Liver (tissue), 9 donors: Measurements from ENCODE around the gene WNK2. TPM values are rescaled to one million over a fixed set of nuclear protein-coding genes. Genes with fewer than 3 reads are reported as not detected.

Experiments used
- DNase-seq: peaks from one replicate; pipeline ENCODE4 v3.0.0-alpha.2; 2017; ENCODE audit warnings: low spot score
- H3K27ac ChIP-seq, 2 donors: one replicate each; pipeline ENCODE4 v1.7.0; 2013; ENCODE audit warnings: inconsistent platforms in 2 of 2, low read length in 2 of 2, control low read depth in 1 of 2, low read depth in 1 of 2, mild to moderate bottlenecking in 1 of 2
- H3K27me3 ChIP-seq, 4 donors: one replicate each; pipeline versions ENCODE4 v1.6.1 to v1.7.0; 2013; ENCODE audit warnings: low read length in 3 of 4, inconsistent platforms in 1 of 4, mild to moderate bottlenecking in 1 of 4, moderate library complexity in 1 of 4; ENCODE audit not compliant: control insufficient read depth in 4 of 4, insufficient read depth in 4 of 4
- H3K36me3 ChIP-seq, 4 donors: one replicate each; pipeline versions ENCODE4 v1.6.1 to v1.7.0; 2013; ENCODE audit warnings: low read length in 3 of 4, mild to moderate bottlenecking in 3 of 4, low read depth in 1 of 4, moderate library complexity in 1 of 4; ENCODE audit not compliant: control insufficient read depth in 4 of 4, insufficient read depth in 3 of 4
- H3K4me1 ChIP-seq, 4 donors: one replicate each; pipeline versions ENCODE4 v1.6.1 to v1.7.0; 2013; ENCODE audit warnings: low read length in 3 of 4, mild to moderate bottlenecking in 3 of 4, moderate library complexity in 1 of 4; ENCODE audit not compliant: control insufficient read depth in 4 of 4, insufficient read depth in 4 of 4
- H3K4me3 ChIP-seq, 3 donors: one replicate each; pipeline versions ENCODE4 v1.6.1 to v1.7.0; 2013; ENCODE audit warnings: low read length in 3 of 3, control low read depth in 1 of 3, low read depth in 1 of 3, mild to moderate bottlenecking in 1 of 3
- H3K9ac ChIP-seq, 2 donors: one replicate each; pipeline ENCODE4 v1.7.0; 2013; ENCODE audit warnings: low read length in 2 of 2, mild to moderate bottlenecking in 2 of 2, moderate library complexity in 2 of 2, control low read depth in 1 of 2, low read depth in 1 of 2
- H3K9me3 ChIP-seq, 4 donors: one replicate each; pipeline versions ENCODE4 v1.6.1 to v1.7.0; 2013; ENCODE audit warnings: low read length in 3 of 4; ENCODE audit not compliant: control insufficient read depth in 4 of 4
- EGR1 ChIP-seq, 2 donors: IDR thresholded peaks; 2 replicates each; pipeline ENCODE4 v1.6.1; 2016 to 2018; ENCODE audit warnings: antibody characterized with exemption in 2 of 2, low read depth in 2 of 2
- FOXA1 ChIP-seq: IDR thresholded peaks from 2 replicates; pipeline ENCODE4 v1.6.1; 2016; ENCODE audit warnings: antibody characterized with exemption
- GABPA ChIP-seq, 2 donors: IDR thresholded peaks in 1 of 2; conservative IDR thresholded peaks in 1 of 2; 2 replicates each; pipeline ENCODE4 v1.6.1; 2016; ENCODE audit warnings: antibody characterized with exemption in 2 of 2, mild to moderate bottlenecking in 1 of 2, moderate library complexity in 1 of 2
- HNF4A ChIP-seq, 2 donors: conservative IDR thresholded peaks; 2 replicates each; pipeline ENCODE4 v1.6.1; 2016; ENCODE audit warnings: antibody characterized with exemption in 2 of 2, mild to moderate bottlenecking in 2 of 2
- HNF4G ChIP-seq: IDR thresholded peaks from 2 replicates; pipeline ENCODE4 v1.6.1; 2016; ENCODE audit warnings: antibody characterized with exemption
- JUND ChIP-seq, 2 donors: IDR thresholded peaks; 2 replicates each; pipeline ENCODE4 v1.6.1; 2016; ENCODE audit warnings: antibody characterized with exemption in 2 of 2
- NR2F2 ChIP-seq: IDR thresholded peaks from 2 replicates; pipeline ENCODE4 v1.6.1; 2016; ENCODE audit warnings: antibody characterized with exemption
- RAD21 ChIP-seq, 2 donors: IDR thresholded peaks; 2 replicates each; pipeline ENCODE4 v1.6.1; 2016; ENCODE audit warnings: antibody characterized with exemption in 2 of 2, mild to moderate bottlenecking in 2 of 2
- RXRA ChIP-seq, 2 donors: IDR thresholded peaks; 2 replicates each; pipeline ENCODE4 v1.6.1; 2017 to 2018; ENCODE audit warnings: antibody characterized with exemption in 2 of 2, mild to moderate bottlenecking in 1 of 2
- YY1 ChIP-seq: IDR thresholded peaks from 2 replicates; pipeline ENCODE4 v1.6.1; 2016; ENCODE audit warnings: antibody characterized with exemption, mild to moderate bottlenecking
- WGBS: extraction: QIAGEN DNeasy Blood & Tissue Kit; methylation state at CpG from one replicate; pipeline ENCODE4 v1.1.7; 2013; 5-methylcytosine and 5-hydroxymethylcytosine counted together
- polyA plus RNA-seq, 2 donors: library from polyadenylated mRNA; stranded (reverse) in 1 of 2; unstranded in 1 of 2; fragments of 200-250 nt in 1 of 2; fragments of >200 nt in 1 of 2; fragmentation: Nextera tagmentation in 1 of 2; extraction: Ambion mirVana in 1 of 2; gene quantifications; one replicate each; pipeline versions ENCODE4 v1.2.1 to v1.2.3, GENCODE V29; 2013 to 2015
- total RNA-seq, 2 donors: library from RNA; depleted of rRNA; stranded (reverse); fragments of >200 nt; gene quantifications; one replicate each; pipeline ENCODE4 v1.2.3, GENCODE V29; 2014
- TF ChIP-seq, protein P1 (sequence below): IDR thresholded peaks from 2 replicates; pipeline ENCODE4 v1.6.1; 2016; ENCODE audit warnings: antibody characterized with exemption, mild to moderate bottlenecking
- TF ChIP-seq, protein P2 (sequence below): fragments of 150-350 bp; IDR thresholded peaks from 2 replicates; pipeline ENCODE4 v1.5.1; 2017; ENCODE audit warnings: improper control_type of control experiment, low read depth, low read length; ENCODE audit not compliant: missing input control
- TF ChIP-seq, protein P3 (sequence below): IDR thresholded peaks from 2 replicates; pipeline ENCODE4 v1.6.1; 2016; ENCODE audit warnings: antibody characterized with exemption
- TF ChIP-seq, protein P4 (sequence below): IDR thresholded peaks from 2 replicates; pipeline ENCODE4 v1.6.1; 2016; ENCODE audit warnings: antibody characterized with exemption
- TF ChIP-seq, protein P5 (sequence below): IDR thresholded peaks from 2 replicates; pipeline ENCODE4 v1.6.1; 2016; ENCODE audit warnings: antibody characterized with exemption
- donor health status: healthy.
- donor health status: healthy.
- donor health status: healthy.
- donor health status: healthy.
- donor health status: healthy.

The WNK2 gene
- total and polyA plus RNA-seq, 4 donors = 0.65 to 4.4 (median 1.7) TPM

DNA sequence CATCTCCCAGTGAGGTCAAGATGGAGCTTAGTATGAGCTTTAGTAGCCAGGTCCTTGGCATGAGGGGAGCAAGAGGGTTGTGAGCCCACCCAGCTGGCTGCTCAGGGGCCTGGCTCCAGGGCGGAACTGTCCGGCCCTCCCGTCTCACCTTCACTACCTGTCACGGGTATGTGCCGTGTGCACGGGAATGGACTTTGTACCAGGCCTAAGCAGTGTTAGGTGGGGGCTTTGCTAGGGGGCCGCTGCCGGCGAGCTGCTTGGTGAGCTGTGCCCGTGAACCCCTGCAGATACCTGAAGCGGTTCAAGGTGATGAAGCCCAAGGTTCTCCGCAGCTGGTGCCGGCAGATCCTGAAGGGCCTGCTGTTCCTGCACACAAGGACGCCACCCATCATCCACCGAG, 46.7 kb downstream of the WNK2 start:
- H3K36me3 ChIP-seq = no peaks in the 10 kb centered on the region
- no peak for DNase-seq
- TF ChIP-seq RAD21 (IDR thresholded peaks at IDR 0.05) (no peak), GABPA (IDR thresholded peaks at IDR 0.05 in 1 of 2, conservative IDR thresholded peaks at IDR 0.05 in 1 of 2) (no peak), YY1 (no peak), JUND (IDR thresholded peaks at IDR 0.05) (no peak), NR2F2 (no peak), EGR1 (IDR thresholded peaks at IDR 0.05; ENCODE audit: low read depth in 2 of 2) (no peak), HNF4G (no peak), RXRA (IDR thresholded peaks at IDR 0.05) (no peak), HNF4A (conservative IDR thresholded peaks at IDR 0.05) (no peak), FOXA1 (no peak)
- TF ChIP-seq, protein P1, sequence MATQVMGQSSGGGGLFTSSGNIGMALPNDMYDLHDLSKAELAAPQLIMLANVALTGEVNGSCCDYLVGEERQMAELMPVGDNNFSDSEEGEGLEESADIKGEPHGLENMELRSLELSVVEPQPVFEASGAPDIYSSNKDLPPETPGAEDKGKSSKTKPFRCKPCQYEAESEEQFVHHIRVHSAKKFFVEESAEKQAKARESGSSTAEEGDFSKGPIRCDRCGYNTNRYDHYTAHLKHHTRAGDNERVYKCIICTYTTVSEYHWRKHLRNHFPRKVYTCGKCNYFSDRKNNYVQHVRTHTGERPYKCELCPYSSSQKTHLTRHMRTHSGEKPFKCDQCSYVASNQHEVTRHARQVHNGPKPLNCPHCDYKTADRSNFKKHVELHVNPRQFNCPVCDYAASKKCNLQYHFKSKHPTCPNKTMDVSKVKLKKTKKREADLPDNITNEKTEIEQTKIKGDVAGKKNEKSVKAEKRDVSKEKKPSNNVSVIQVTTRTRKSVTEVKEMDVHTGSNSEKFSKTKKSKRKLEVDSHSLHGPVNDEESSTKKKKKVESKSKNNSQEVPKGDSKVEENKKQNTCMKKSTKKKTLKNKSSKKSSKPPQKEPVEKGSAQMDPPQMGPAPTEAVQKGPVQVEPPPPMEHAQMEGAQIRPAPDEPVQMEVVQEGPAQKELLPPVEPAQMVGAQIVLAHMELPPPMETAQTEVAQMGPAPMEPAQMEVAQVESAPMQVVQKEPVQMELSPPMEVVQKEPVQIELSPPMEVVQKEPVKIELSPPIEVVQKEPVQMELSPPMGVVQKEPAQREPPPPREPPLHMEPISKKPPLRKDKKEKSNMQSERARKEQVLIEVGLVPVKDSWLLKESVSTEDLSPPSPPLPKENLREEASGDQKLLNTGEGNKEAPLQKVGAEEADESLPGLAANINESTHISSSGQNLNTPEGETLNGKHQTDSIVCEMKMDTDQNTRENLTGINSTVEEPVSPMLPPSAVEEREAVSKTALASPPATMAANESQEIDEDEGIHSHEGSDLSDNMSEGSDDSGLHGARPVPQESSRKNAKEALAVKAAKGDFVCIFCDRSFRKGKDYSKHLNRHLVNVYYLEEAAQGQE = no peak
- TF ChIP-seq, protein P2, sequence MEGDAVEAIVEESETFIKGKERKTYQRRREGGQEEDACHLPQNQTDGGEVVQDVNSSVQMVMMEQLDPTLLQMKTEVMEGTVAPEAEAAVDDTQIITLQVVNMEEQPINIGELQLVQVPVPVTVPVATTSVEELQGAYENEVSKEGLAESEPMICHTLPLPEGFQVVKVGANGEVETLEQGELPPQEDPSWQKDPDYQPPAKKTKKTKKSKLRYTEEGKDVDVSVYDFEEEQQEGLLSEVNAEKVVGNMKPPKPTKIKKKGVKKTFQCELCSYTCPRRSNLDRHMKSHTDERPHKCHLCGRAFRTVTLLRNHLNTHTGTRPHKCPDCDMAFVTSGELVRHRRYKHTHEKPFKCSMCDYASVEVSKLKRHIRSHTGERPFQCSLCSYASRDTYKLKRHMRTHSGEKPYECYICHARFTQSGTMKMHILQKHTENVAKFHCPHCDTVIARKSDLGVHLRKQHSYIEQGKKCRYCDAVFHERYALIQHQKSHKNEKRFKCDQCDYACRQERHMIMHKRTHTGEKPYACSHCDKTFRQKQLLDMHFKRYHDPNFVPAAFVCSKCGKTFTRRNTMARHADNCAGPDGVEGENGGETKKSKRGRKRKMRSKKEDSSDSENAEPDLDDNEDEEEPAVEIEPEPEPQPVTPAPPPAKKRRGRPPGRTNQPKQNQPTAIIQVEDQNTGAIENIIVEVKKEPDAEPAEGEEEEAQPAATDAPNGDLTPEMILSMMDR = no peak
- TF ChIP-seq, protein P3, sequence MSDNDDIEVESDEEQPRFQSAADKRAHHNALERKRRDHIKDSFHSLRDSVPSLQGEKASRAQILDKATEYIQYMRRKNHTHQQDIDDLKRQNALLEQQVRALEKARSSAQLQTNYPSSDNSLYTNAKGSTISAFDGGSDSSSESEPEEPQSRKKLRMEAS = no peak
- TF ChIP-seq, protein P4, sequence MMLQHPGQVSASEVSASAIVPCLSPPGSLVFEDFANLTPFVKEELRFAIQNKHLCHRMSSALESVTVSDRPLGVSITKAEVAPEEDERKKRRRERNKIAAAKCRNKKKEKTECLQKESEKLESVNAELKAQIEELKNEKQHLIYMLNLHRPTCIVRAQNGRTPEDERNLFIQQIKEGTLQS = no peak
- H3K9me3 ChIP-seq = no peaks in the 10 kb centered on the region
- no peaks in the 10 kb centered on the region for H3K4me1 ChIP-seq
- peaks cover 0 to 2% (median 0%) of the 10 kb centered on the region in 4 donors for H3K27me3 ChIP-seq
- H3K4me3 ChIP-seq = no peak overlapping the region
- 57% methylated on average over 15 of the region's 15 CpGs for WGBS
- no peak overlapping the region for H3K27ac ChIP-seq
- H3K9ac ChIP-seq = no peak overlapping the region

DNA sequence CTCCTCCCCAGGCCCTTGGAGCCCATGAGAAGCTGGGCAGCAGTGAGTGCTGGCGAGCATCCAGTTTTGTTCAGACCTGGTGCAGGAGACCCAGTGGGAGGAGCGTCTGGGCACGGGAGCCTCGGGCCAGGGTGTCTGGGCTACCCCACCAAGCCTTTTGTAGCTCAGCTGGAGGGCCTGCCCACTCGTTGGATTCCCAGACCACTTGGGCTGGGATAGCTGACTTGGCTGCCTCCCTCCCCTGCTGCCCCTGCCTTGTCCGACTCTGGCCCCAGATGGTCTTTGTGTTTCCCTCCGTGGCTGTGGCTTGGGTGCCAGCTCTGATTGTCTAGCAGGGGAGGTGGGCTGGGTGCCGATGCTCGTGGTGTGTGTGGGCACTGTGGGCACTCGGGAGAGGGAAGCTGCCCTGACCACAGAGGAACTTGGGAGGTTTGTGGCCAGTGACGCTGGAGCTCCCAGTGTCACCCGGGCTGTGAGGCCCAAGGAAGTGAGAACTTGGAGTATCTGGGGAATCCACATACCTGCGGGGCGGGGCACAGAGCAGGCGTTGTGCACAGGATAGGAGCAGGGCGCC, 47.3 kb downstream of the WNK2 start:
- DNase-seq = no peak
- peaks cover 0 to 2% (median 0%) of the 10 kb centered on the region in 4 donors for H3K27me3 ChIP-seq

More for the DNA sequence above, 47.3 kb downstream of the WNK2 start:
- Histone ChIP-seq H3K4me1 (no peaks in the 10 kb centered on the region), H3K4me3 (no peak overlapping the region), H3K9me3 (no peaks in the 10 kb centered on the region), H3K9ac (no peak overlapping the region), H3K36me3 (no peaks in the 10 kb centered on the region), H3K27ac (no peak overlapping the region)
- no peak for TF ChIP-seq EGR1 (IDR thresholded peaks at IDR 0.05; ENCODE audit: low read depth in 2 of 2)
- no peak for TF ChIP-seq RXRA (IDR thresholded peaks at IDR 0.05)
- no peak for TF ChIP-seq NR2F2
- no peak for TF ChIP-seq YY1
- no peak for TF ChIP-seq HNF4G
- TF ChIP-seq, protein P5, sequence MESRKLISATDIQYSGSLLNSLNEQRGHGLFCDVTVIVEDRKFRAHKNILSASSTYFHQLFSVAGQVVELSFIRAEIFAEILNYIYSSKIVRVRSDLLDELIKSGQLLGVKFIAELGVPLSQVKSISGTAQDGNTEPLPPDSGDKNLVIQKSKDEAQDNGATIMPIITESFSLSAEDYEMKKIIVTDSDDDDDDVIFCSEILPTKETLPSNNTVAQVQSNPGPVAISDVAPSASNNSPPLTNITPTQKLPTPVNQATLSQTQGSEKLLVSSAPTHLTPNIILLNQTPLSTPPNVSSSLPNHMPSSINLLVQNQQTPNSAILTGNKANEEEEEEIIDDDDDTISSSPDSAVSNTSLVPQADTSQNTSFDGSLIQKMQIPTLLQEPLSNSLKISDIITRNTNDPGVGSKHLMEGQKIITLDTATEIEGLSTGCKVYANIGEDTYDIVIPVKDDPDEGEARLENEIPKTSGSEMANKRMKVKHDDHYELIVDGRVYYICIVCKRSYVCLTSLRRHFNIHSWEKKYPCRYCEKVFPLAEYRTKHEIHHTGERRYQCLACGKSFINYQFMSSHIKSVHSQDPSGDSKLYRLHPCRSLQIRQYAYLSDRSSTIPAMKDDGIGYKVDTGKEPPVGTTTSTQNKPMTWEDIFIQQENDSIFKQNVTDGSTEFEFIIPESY = no peak
- 65% methylated on average over 16 of the region's 16 CpGs for WGBS
